Heart left ventricle (tissue), 16 donors: ENCODE data around the gene CPM. TPM values are rescaled to one million over a fixed set of nuclear protein-coding genes. Genes with fewer than 3 reads are reported as not detected.

Experiments used
- ATAC-seq, 4 donors: fragments of 200-7000 bp; cut with Tn5 transposase; one replicate each; pipeline ENCODE4 v1.9.1; 2020 to 2022; ENCODE audit warnings: moderate library complexity in 4 of 4, mild to moderate bottlenecking in 3 of 4, moderate number of reproducible peaks in 1 of 4
- DNase-seq, 5 donors: peaks; one replicate each; pipeline ENCODE4 v3.0.0-alpha.2; 2020
- H3K27ac ChIP-seq, 12 donors: fragments of 200-600 bp; sonication (generic) in 4 of 12; one replicate each; pipeline versions ENCODE4 v1.5.0 to v1.8.0; 2016 to 2022; ENCODE audit warnings: mild to moderate bottlenecking in 2 of 12
- H3K27me3 ChIP-seq, 9 donors: fragments of 200-600 bp; sonication (generic) in 2 of 9; one replicate each; pipeline versions ENCODE4 v1.5.1 to v1.8.0; 2016 to 2022; ENCODE audit warnings: mild to moderate bottlenecking in 3 of 9
- H3K36me3 ChIP-seq, 9 donors: fragments of 200-600 bp; sonication (generic) in 2 of 9; one replicate each; pipeline versions ENCODE4 v1.5.0 to v1.8.0; 2018 to 2022; ENCODE audit warnings: mild to moderate bottlenecking in 2 of 9
- H3K4me1 ChIP-seq, 12 donors: fragments of 200-600 bp; sonication (generic) in 4 of 12; one replicate each; pipeline versions ENCODE4 v1.5.0 to v1.8.0; 2016 to 2022; ENCODE audit warnings: mild to moderate bottlenecking in 3 of 12
- H3K4me3 ChIP-seq, 12 donors: fragments of 200-600 bp; sonication (generic) in 4 of 12; one replicate each; pipeline versions ENCODE4 v1.5.0 to v1.8.0; 2017 to 2022; ENCODE audit warnings: mild to moderate bottlenecking in 9 of 12, moderate library complexity in 4 of 12
- H3K9me3 ChIP-seq, 12 donors: fragments of 200-600 bp; sonication (generic) in 4 of 12; one replicate each; pipeline versions ENCODE4 v1.5.0 to v1.8.0; 2016 to 2022; ENCODE audit warnings: mild to moderate bottlenecking in 1 of 12
- CTCF ChIP-seq, 12 donors: fragments of 200-600 bp; sonication (generic) in 4 of 12; IDR thresholded peaks; one replicate each; pipeline versions ENCODE4 v1.5.0 to v1.8.0; 2018 to 2022; ENCODE audit warnings: antibody characterized with exemption in 12 of 12, mild to moderate bottlenecking in 5 of 12
- POLR2A ChIP-seq, 2 donors: fragments of 450-650 bp; IDR thresholded peaks; one replicate each; pipeline ENCODE4 v1.6.1; 2017; ENCODE audit warnings: antibody characterized with exemption in 2 of 2, mild to moderate bottlenecking in 2 of 2, moderate library complexity in 2 of 2
- WGBS, 4 donors: extraction: QIAGEN DNeasy Blood & Tissue Kit in 2 of 4; methylation state at CpG; one replicate each; pipeline versions ENCODE4 v1.1.5 to v1.1.7; 2013 to 2018; 5-methylcytosine and 5-hydroxymethylcytosine counted together
- intact Hi-C, 10 donors: fragments of 100-400 bp; cut with DNase I; formaldehyde crosslinking; loops; one replicate each; pipeline versions ENCODE4 v1.11.1 to v1.14.2; 2022
- polyA plus RNA-seq, 2 donors: library from polyadenylated mRNA; stranded (reverse); fragments of 200-250 nt; gene quantifications; one replicate each; pipeline ENCODE4 v1.2.3, GENCODE V29; 2013
- total RNA-seq, 9 donors: library from RNA; depleted of rRNA in 2 of 9; stranded (reverse); fragments of >200 nt in 2 of 9; fragmentation: NEBNext Ultra II Directional in 3 of 9; extraction: Animal tissue kit (Norgen Biotek cat#: 25700) in 3 of 9; gene quantifications; one replicate each; pipeline versions ENCODE4 v1.1.0 to v1.2.4, GENCODE V29; 2016 to 2023
- donor health status: ischemic (EF 13 %, LVEDD 7.1; RV severe dilation, severe dysfunction).
- donor health status: healthy with polysubstance abuse.
- donor health status: DM: no; HTN: yes; CAD: no.
- donor health status: DM: no; HTN: no; CAD: no.
- donor health status: ischemic (EF 25% LVEDD 6.9; RV normal size, moderate dysfunction).
- donor health status: ischemic (EF 25% LVEDD 5.7; RV mildly dilated, moderate dysfunction).
- donor health status: healthy.
- donor health status: DM: yes; HTN: yes; CAD: no.
- donor health status: ischemic (EF 35%, LVEDD 5.7; RV mildly dilated, moderate dysfunction).
- donor health status: nonischemic (EF 11% LVEDD 7.7; RV severe dilation, severe dysfunction).
- donor health status: DM: yes; HTN: yes; CAD: no.
- donor health status: PGD.
- donor health status: ischemic (EF 29% LVEDD 5.4; RV normal size, mild dysfunction).
- donor health status: nonischemic (EF 23%, LVEDD 6.1; RV moderate dilation, normal function).

The CPM gene
- total and polyA plus RNA-seq, 11 donors = 2.0 to 25.4 (median 8.8) TPM

- DNase-seq (no peak), ATAC-seq (no peak)
- Histone ChIP-seq H3K4me3 (no peak overlapping the region), H3K9me3 (no peaks in the 10 kb centered on the region), H3K27me3 (no peaks in the 10 kb centered on the region), H3K36me3 (no peaks in the 10 kb centered on the region), H3K4me1 (peaks cover 0 to 6% (median 0%) of the 10 kb centered on the region in 12 donors), H3K27ac (peak overlapping the region in 1 of 12 donors; percentile 77)
- TF ChIP-seq CTCF (IDR thresholded peaks at IDR 0.05) (no peak), POLR2A (IDR thresholded peaks at IDR 0.05) (no peak)
- intact Hi-C loops = no loop called here
- 86 to 91% (median 89%) methylated on average over 5 of the region's 5 CpGs for WGBS, 4 donors
Measured at GRCh38 chr12:68962877-68963855, 30.2 kb upstream of the CPM start.

GRCh38 chr12:68959891-68960464 is 27.0 kb upstream of the CPM start:
- Histone ChIP-seq H3K4me3 (no peak overlapping the region), H3K9me3 (no peaks in the 10 kb centered on the region), H3K4me1 (peaks cover 0 to 8% (median 0%) of the 10 kb centered on the region in 12 donors), H3K27ac (no peak overlapping the region), H3K27me3 (no peaks in the 10 kb centered on the region), H3K36me3 (no peaks in the 10 kb centered on the region)
- intact Hi-C loops = no loop called here
- TF ChIP-seq POLR2A (IDR thresholded peaks at IDR 0.05) (no peak), CTCF (IDR thresholded peaks at IDR 0.05) (no peak)
- ATAC-seq (no peak), DNase-seq (no peak)
- WGBS, 4 donors = 55 to 78% (median 71%) methylated on average over 7 of the region's 7 CpGs

GRCh38 chr12:68959143-68959858 is 26.3 kb upstream of the CPM start:
- H3K27me3 ChIP-seq = no peaks in the 10 kb centered on the region
- no peaks in the 10 kb centered on the region for H3K9me3 ChIP-seq
- no peaks in the 10 kb centered on the region for H3K36me3 ChIP-seq
- ATAC-seq = no peak
- no peak for DNase-seq
- intact Hi-C loops = no loop called here
- WGBS, 4 donors = 75 to 83% (median 81%) methylated on average over 4 of the region's 4 CpGs
- H3K4me3 ChIP-seq = no peak overlapping the region
- TF ChIP-seq POLR2A (IDR thresholded peaks at IDR 0.05) (no peak), CTCF (IDR thresholded peaks at IDR 0.05) (no peak)
- peaks cover 0 to 8% (median 0%) of the 10 kb centered on the region in 12 donors for H3K4me1 ChIP-seq
- no peak overlapping the region for H3K27ac ChIP-seq

GRCh38 chr12:68958322-68958721 is 25.4 kb upstream of the CPM start:
- ATAC-seq = no peak
- no peak overlapping the region for H3K4me3 ChIP-seq
- 58 to 72% (median 62%) methylated on average over 3 of the region's 3 CpGs for WGBS, 4 donors

More at GRCh38 chr12:68958322-68958721, 25.4 kb upstream of the CPM start:
- no peak for DNase-seq
- TF ChIP-seq POLR2A (IDR thresholded peaks at IDR 0.05) = no peak
- no peak for TF ChIP-seq CTCF (IDR thresholded peaks at IDR 0.05)
- H3K27ac ChIP-seq = no peak overlapping the region
- peaks cover 0 to 4% (median 0%) of the 10 kb centered on the region in 12 donors for H3K4me1 ChIP-seq
- no peaks in the 10 kb centered on the region for H3K36me3 ChIP-seq
- no peaks in the 10 kb centered on the region for H3K27me3 ChIP-seq
- H3K9me3 ChIP-seq = no peaks in the 10 kb centered on the region
- intact Hi-C loops = no loop called here
